ENCODE results near the gene ACAD10. TPM values are rescaled to one million over a fixed set of nuclear protein-coding genes. Genes with fewer than 3 reads are reported as not detected.

The ACAD10 gene
- total and polyA plus RNA-seq, 2 of the 13 experiments (the other 11 are each of a cell fraction or from before 2014, with no cell fraction given), result 15.2 to 16.3 TPM

DNA sequence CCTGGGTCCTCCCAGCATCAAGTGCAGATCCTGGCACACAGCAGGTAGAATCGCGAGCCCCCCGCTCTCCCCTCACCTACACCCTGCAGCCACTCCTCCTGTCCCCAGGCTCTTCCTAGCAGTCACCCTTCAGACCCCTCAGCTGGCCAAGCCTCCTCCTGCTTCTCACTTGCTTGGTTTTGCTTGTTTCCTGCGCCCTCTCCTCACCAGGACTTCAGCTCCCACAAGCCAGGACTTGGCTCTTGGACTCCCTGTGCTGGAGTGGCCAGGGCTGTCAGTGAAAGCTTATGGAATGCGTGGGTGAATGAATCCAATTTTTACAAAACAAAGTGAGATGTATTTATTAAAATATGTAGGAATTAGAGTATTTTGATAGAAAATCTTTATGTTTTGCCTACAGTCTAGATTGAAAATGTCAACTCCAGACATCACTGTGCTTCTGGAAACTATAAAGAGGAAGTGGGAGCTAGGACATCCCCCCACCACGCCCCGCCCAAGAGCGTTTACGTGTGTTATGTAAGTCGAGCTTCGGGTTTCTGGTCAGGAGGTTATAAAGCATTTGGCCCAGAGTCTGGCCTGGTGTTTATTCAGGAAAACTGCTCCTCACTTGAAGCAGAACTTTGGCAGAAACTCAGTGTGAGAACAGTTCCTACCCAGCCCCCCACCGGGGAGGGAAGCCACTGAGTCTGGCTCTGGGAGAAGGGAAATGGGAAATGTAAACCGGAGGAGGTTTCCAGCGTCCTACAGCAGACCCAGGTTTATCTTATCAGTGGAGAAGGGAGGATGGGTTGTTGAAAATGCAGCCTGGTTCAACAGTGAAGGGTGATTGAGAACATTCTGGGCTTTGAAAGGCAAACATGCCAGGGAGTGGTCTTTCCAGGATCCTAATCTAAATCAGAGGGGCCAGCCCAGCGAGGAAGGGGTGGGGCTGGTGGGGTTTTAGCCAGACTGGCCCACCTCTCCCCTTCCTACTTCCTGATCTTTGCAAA lies 89.6 kb downstream of the ACAD10 start (continued):
- no peak for TF ChIP-seq ZNF432 (CRISPR knock-in tag; IDR thresholded peaks at IDR 0.05; ENCODE audit: borderline replicate concordance)
- peak; percentile 32; the same call in 1 of the 2 replicates for TF ChIP-seq GATA4 (IDR thresholded peaks at IDR 0.05; ENCODE audit: borderline replicate concordance, low read depth)
- TF ChIP-seq NR2F2 (IDR thresholded peaks at IDR 0.05; ENCODE audit: borderline replicate concordance, low read depth), result 0 out of 2 replicates have a peak, but pooled peaks have one; percentile 13
- TF ChIP-seq ELF3 (CRISPR knock-in tag; IDR thresholded peaks at IDR 0.05), result peak; percentile 88
- TF ChIP-seq ELF4 (CRISPR knock-in tag; IDR thresholded peaks at IDR 0.05; ENCODE audit: borderline replicate concordance), result no peak
- TF ChIP-seq LCORL (IDR thresholded peaks at IDR 0.05), result no peak
- TF ChIP-seq LCORL (CRISPR knock-in tag; IDR thresholded peaks at IDR 0.05), result 0 out of 2 replicates have a peak, but pooled peaks have one; percentile 63
- peak; percentile 42; the same call in 1 of the 2 replicates for TF ChIP-seq NCOR1 (IDR thresholded peaks at IDR 0.05; ENCODE audit: borderline replicate concordance, low read length)
- TF ChIP-seq ZNF33B (CRISPR knock-in tag; IDR thresholded peaks at IDR 0.05), result no peak
- TF ChIP-seq, protein P1, sequence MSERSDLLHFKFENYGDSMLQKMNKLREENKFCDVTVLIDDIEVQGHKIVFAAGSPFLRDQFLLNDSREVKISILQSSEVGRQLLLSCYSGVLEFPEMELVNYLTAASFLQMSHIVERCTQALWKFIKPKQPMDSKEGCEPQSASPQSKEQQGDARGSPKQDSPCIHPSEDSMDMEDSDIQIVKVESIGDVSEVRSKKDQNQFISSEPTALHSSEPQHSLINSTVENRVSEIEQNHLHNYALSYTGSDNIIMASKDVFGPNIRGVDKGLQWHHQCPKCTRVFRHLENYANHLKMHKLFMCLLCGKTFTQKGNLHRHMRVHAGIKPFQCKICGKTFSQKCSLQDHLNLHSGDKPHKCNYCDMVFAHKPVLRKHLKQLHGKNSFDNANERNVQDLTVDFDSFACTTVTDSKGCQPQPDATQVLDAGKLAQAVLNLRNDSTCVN (CRISPR knock-in tag; IDR thresholded peaks at IDR 0.05; ENCODE audit: borderline replicate concordance), result peak; percentile 81
- TF ChIP-seq, protein P2, sequence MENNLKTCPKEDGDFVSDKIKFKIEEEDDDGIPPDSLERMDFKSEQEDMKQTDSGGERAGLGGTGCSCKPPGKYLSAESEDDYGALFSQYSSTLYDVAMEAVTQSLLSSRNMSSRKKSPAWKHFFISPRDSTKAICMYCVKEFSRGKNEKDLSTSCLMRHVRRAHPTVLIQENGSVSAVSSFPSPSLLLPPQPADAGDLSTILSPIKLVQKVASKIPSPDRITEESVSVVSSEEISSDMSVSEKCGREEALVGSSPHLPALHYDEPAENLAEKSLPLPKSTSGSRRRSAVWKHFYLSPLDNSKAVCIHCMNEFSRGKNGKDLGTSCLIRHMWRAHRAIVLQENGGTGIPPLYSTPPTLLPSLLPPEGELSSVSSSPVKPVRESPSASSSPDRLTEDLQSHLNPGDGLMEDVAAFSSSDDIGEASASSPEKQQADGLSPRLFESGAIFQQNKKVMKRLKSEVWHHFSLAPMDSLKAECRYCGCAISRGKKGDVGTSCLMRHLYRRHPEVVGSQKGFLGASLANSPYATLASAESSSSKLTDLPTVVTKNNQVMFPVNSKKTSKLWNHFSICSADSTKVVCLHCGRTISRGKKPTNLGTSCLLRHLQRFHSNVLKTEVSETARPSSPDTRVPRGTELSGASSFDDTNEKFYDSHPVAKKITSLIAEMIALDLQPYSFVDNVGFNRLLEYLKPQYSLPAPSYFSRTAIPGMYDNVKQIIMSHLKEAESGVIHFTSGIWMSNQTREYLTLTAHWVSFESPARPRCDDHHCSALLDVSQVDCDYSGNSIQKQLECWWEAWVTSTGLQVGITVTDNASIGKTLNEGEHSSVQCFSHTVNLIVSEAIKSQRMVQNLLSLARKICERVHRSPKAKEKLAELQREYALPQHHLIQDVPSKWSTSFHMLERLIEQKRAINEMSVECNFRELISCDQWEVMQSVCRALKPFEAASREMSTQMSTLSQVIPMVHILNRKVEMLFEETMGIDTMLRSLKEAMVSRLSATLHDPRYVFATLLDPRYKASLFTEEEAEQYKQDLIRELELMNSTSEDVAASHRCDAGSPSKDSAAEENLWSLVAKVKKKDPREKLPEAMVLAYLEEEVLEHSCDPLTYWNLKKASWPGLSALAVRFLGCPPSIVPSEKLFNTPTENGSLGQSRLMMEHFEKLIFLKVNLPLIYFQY (CRISPR knock-in tag; IDR thresholded peaks at IDR 0.05; ENCODE audit: borderline replicate concordance), result peak; percentile 49; the same call in 1 of the 2 replicates
- TF ChIP-seq ASH2L (IDR thresholded peaks at IDR 0.05; ENCODE audit: insufficient read length, low read depth, low read length), result peak; percentile 43
- TF ChIP-seq DMAP1 (CRISPR knock-in tag; IDR thresholded peaks at IDR 0.05), result no peak
- TF ChIP-seq ZFAT (CRISPR knock-in tag; conservative IDR thresholded peaks at IDR 0.05), result no peak
- peak; percentile 60; the same call in 1 of the 2 replicates for TF ChIP-seq ZNF614 (CRISPR knock-in tag; IDR thresholded peaks at IDR 0.05; ENCODE audit: borderline replicate concordance)
- TF ChIP-seq SKI (IDR thresholded peaks at IDR 0.05; ENCODE audit: partially characterized antibody), result peak; percentile 37
- TF ChIP-seq, protein P3, sequence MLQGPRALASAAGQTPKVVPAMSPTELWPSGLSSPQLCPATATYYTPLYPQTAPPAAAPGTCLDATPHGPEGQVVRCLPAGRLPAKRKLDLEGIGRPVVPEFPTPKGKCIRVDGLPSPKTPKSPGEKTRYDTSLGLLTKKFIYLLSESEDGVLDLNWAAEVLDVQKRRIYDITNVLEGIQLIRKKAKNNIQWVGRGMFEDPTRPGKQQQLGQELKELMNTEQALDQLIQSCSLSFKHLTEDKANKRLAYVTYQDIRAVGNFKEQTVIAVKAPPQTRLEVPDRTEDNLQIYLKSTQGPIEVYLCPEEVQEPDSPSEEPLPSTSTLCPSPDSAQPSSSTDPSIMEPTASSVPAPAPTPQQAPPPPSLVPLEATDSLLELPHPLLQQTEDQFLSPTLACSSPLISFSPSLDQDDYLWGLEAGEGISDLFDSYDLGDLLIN (CRISPR knock-in tag; IDR thresholded peaks at IDR 0.05; ENCODE audit: borderline replicate concordance), result no peak
- TF ChIP-seq, protein P4, sequence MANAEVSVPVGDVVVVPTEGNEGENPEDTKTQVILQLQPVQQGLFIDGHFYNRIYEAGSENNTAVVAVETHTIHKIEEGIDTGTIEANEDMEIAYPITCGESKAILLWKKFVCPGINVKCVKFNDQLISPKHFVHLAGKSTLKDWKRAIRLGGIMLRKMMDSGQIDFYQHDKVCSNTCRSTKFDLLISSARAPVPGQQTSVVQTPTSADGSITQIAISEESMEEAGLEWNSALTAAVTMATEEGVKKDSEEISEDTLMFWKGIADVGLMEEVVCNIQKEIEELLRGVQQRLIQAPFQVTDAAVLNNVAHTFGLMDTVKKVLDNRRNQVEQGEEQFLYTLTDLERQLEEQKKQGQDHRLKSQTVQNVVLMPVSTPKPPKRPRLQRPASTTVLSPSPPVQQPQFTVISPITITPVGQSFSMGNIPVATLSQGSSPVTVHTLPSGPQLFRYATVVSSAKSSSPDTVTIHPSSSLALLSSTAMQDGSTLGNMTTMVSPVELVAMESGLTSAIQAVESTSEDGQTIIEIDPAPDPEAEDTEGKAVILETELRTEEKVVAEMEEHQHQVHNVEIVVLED (CRISPR knock-in tag; IDR thresholded peaks at IDR 0.05; ENCODE audit: borderline replicate concordance), result peak; percentile 32; the same call in 1 of the 2 replicates
- TF ChIP-seq GATAD2A (CRISPR knock-in tag; IDR thresholded peaks at IDR 0.05), result peak; percentile 60
- 0 out of 2 replicates have a peak, but pooled peaks have one; percentile 21 for TF ChIP-seq SMAD3 (CRISPR knock-in tag; IDR thresholded peaks at IDR 0.05)
- TF ChIP-seq ZBTB7B (CRISPR knock-in tag; IDR thresholded peaks at IDR 0.05), result peak; percentile 28; the same call in 1 of the 2 replicates

Data from HepG2 (cell line).